DOHH2 (cell line): ENCODE results near the gene HOXB7.

Experiments used
- H3F3A ChIP-seq: fragments of 200-600 bp; sonication (generic), shearing (Covaris generic); 2 replicates; pipeline ENCODE4 v1.6.0; 2016; ENCODE audit warnings: antibody characterized with exemption, mild to moderate bottlenecking; ENCODE audit not compliant: control insufficient read depth, insufficient read depth
- H3K27ac ChIP-seq: fragments of 200-600 bp; sonication (generic); 2 replicates; pipeline ENCODE4 v1.5.1; 2014; ENCODE audit warnings: low read depth, mild to moderate bottlenecking, low read length, moderate library complexity
- H3K27me3 ChIP-seq: fragments of 200-600 bp; sonication (generic); 2 replicates; pipeline ENCODE4 v1.6.1; 2014; ENCODE audit warnings: mild to moderate bottlenecking, low read length, mixed read lengths; ENCODE audit not compliant: control insufficient read depth
- H3K36me3 ChIP-seq: fragments of 200-600 bp; sonication (generic); 2 replicates; pipeline ENCODE4 v1.6.1; 2014; ENCODE audit warnings: mild to moderate bottlenecking, low read length, moderate library complexity, mixed read lengths; ENCODE audit not compliant: control insufficient read depth
- H3K4me1 ChIP-seq: fragments of 200-600 bp; sonication (generic); 2 replicates; pipeline ENCODE4 v1.6.1; 2014; ENCODE audit warnings: mild to moderate bottlenecking, low read length, mixed read lengths; ENCODE audit not compliant: control insufficient read depth
- H3K4me2 ChIP-seq: fragments of 200-600 bp; sonication (generic); 2 replicates; pipeline ENCODE4 v1.6.0; 2014; ENCODE audit warnings: mild to moderate bottlenecking, low read length, moderate library complexity
- H3K4me3 ChIP-seq: fragments of 200-600 bp; sonication (generic); 2 replicates; pipeline ENCODE4 v1.5.1; 2014; ENCODE audit warnings: mild to moderate bottlenecking, low read length, mixed read lengths
- H3K79me2 ChIP-seq: fragments of 200-600 bp; sonication (generic); 2 replicates; pipeline ENCODE4 v1.6.1; 2014; ENCODE audit warnings: mild to moderate bottlenecking, low read length, mixed read lengths; ENCODE audit not compliant: control insufficient read depth
- H3K9me2 ChIP-seq: fragments of 200-600 bp; sonication (generic); replicated peaks from 2 replicates; pipeline ENCODE4 v1.6.1; 2014; ENCODE audit warnings: mild to moderate bottlenecking, low read length, mixed read lengths; ENCODE audit not compliant: control insufficient read depth
- H3K9me3 ChIP-seq: fragments of 200-600 bp; sonication (generic); 2 replicates; pipeline ENCODE4 v1.6.1; 2014; ENCODE audit warnings: antibody characterized with exemption, low read length, mixed read lengths; ENCODE audit not compliant: control insufficient read depth, insufficient read depth
- H4K20me1 ChIP-seq: fragments of 200-600 bp; sonication (generic); 2 replicates; pipeline ENCODE4 v1.6.0; 2014; ENCODE audit warnings: low read depth, mild to moderate bottlenecking, antibody characterized with exemption, low read length, moderate library complexity; ENCODE audit not compliant: control insufficient read depth, insufficient read depth
- EZH2phosphoT487 ChIP-seq: fragments of 200-600 bp; sonication (generic); IDR thresholded peaks from 2 replicates; pipeline ENCODE4 v1.6.1; 2017; ENCODE audit warnings: borderline replicate concordance, mild to moderate bottlenecking, antibody characterized with exemption, low read length, moderate library complexity, mixed read lengths
- TF ChIP-seq, protein P1 (sequence below): fragments of 200-600 bp; sonication (generic); IDR thresholded peaks from one replicate; pipeline ENCODE4 v1.5.1; 2014; ENCODE audit warnings: antibody characterized with exemption, mild to moderate bottlenecking, low read depth, low read length; ENCODE audit not compliant: poor library complexity, severe bottlenecking

HOXB7 gene

DNA sequence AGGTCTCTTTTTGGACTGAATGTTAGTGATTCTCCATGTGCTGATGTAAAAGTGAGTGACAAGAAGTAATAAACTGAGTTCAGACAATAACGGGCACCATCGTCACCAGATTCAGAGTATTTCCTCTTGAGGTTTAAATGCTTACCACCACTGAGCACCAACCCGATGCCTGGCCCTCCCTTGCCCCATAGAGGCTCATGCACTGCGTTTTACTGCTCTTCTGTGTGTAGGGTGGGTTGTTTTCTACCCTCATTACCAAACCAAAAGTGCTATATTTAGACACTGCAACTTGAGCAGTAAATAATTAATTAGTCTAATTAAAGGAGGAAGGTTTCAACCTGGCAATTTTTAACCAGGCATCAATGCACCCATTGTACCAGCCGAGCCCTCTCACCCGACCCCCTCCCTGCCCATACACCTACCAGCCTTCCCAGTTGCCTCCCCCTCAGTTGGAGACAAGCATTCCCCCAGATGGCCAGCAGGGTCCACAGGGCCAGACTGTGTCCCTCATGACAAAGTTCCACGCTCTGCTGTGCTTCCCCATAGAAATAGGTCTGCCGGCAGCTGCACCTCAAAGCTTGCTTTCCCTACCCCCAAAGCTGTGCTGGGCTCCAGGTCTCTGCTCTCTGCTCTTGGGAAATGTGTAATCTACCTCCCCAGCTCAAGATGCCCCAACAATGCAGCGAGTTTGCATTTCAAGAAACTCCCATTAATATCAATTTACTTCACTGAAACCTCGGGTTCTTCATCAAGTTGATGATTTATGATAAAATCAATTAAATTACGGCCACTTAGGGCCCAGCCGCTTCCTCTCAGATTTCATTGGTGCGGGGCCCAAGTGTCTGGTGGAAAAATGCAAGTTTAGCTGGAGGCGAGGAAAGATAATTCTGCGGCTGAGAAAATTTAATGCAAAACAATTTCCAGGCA is 48.7 kb downstream of the HOXB7 start:
- Histone ChIP-seq H3K4me1 (no peaks in the 10 kb centered on the region), H3K4me2 (no peak overlapping the region), H3K79me2 (no peaks in the 10 kb centered on the region), H3K27ac (no peak overlapping the region), H3K4me3 (no peak overlapping the region), H3K36me3 (no peaks in the 10 kb centered on the region), H3F3A (no peaks in the 10 kb centered on the region), H3K27me3 (no peaks in the 10 kb centered on the region), H4K20me1 (no peaks in the 10 kb centered on the region), H3K9me3 (no peaks in the 10 kb centered on the region), H3K9me2 (no peaks in the 10 kb centered on the region)
- no peak for TF ChIP-seq EZH2phosphoT487

DNA sequence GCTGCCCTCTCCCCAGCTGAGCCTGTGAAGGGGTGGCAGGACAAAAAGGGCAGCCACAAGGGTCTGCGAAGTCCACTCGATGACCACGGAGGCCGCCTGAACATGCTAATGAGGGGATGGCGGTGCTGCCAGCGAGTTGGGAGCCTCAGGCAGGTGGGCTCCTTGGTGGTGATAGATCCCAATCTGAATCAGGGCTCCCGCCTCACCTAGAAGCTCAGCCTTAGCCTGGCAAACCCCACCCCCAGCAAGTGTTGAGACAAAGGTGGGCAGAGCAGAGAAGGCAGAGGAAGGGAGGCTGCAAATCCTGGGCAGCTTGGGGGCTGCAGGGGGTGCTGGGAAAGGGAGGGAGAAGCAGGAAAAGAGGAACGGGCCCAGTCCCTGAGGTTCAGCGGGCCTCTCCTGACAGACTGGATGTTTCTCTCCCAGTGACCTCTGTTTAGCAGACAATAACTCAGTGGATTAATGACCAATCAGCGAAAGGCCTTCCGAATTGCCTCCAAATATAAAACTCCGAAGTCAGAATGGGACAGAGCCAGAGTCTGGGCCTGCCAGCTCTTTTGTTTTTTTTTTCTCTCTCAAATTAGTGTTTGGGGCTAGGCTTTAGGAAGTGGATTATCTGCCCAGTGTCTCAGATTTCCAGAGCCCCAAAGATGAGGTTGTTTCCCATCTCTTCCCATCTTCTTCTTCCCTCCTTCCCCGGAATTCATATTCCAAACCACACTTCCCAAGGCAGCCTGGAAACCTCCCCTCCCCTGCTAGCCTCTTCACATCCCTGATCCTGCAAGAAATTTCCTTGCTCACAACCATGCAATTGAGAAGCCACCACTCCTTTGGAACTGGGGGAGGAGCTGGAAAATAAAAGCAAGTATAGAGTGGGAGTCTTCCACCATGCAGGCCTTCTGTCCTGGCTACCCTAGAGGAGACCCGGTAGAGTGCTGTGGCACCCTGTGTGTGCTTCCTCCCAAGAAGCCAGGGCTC is 50.7 kb downstream of the HOXB7 start:
- Histone ChIP-seq H3K27ac (no peak overlapping the region), H3K4me2 (no peak overlapping the region), H4K20me1 (no peaks in the 10 kb centered on the region), H3K4me1 (no peaks in the 10 kb centered on the region), H3K36me3 (no peaks in the 10 kb centered on the region), H3K79me2 (no peaks in the 10 kb centered on the region), H3K4me3 (no peak overlapping the region), H3K9me3 (no peaks in the 10 kb centered on the region), H3K27me3 (peaks cover 3% of the 10 kb centered on the region; the same call in 1 of the 2 replicates), H3K9me2 (no peaks in the 10 kb centered on the region), H3F3A (no peaks in the 10 kb centered on the region)
- no peak for TF ChIP-seq EZH2phosphoT487
- TF ChIP-seq, protein P1, sequence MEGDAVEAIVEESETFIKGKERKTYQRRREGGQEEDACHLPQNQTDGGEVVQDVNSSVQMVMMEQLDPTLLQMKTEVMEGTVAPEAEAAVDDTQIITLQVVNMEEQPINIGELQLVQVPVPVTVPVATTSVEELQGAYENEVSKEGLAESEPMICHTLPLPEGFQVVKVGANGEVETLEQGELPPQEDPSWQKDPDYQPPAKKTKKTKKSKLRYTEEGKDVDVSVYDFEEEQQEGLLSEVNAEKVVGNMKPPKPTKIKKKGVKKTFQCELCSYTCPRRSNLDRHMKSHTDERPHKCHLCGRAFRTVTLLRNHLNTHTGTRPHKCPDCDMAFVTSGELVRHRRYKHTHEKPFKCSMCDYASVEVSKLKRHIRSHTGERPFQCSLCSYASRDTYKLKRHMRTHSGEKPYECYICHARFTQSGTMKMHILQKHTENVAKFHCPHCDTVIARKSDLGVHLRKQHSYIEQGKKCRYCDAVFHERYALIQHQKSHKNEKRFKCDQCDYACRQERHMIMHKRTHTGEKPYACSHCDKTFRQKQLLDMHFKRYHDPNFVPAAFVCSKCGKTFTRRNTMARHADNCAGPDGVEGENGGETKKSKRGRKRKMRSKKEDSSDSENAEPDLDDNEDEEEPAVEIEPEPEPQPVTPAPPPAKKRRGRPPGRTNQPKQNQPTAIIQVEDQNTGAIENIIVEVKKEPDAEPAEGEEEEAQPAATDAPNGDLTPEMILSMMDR: peak; percentile 23

DNA sequence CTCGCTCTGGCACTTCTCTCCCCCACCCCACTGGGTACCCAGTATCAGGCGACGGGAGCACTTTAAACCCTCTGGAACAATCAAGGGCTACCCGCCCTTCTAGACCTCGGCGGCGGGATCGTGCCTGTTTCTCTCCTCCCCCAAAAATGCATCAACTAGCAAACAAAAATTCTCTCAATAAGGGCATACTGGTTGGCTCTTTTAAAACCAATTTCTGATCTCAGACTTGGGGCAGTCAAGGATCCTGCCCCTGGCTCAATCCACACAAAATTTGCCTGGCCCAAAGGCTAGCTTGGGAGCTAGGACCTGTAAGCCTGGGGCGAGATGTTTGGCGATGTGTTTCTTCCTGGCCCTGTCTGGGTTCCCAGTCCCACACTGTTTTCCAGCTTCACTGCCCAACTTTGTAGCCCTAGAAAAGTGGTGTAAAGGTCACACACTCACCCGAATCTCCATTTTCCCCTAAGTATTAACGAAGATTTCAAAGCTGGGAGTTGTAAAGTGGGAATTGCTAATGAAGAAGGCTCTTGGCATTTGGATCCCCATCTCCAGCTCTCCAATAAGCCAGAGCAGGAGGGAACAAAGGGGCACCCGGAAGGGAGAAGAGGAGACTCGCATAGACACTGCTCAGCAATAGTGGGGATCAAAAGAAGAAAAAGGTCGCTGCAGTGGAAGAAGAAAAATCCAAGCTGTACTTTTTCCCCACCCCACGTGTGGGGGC is 51.5 kb downstream of the HOXB7 start:
- Histone ChIP-seq H3F3A (no peaks in the 10 kb centered on the region), H4K20me1 (no peaks in the 10 kb centered on the region), H3K79me2 (no peaks in the 10 kb centered on the region), H3K27me3 (peaks cover 3% of the 10 kb centered on the region; the same call in 1 of the 2 replicates), H3K4me2 (no peak overlapping the region), H3K27ac (no peak overlapping the region), H3K9me3 (no peaks in the 10 kb centered on the region), H3K9me2 (no peaks in the 10 kb centered on the region), H3K4me3 (no peak overlapping the region), H3K4me1 (no peaks in the 10 kb centered on the region), H3K36me3 (no peaks in the 10 kb centered on the region)
- TF ChIP-seq, protein P1: no peak
- no peak for TF ChIP-seq EZH2phosphoT487
